Ovary (tissue), 9 donors: ENCODE measurements around the gene BICRA. TPM values are rescaled to one million over a fixed set of nuclear protein-coding genes. Genes with fewer than 3 reads are reported as not detected.

Experiments used
- DNase-seq, 5 donors: peaks; one replicate each; pipeline ENCODE4 v3.0.0-alpha.2; 2019 to 2020
- H3K27ac ChIP-seq, 2 donors: fragments of 200-600 bp; one replicate each; pipeline versions ENCODE4 v1.5.1 to v1.8.0; 2019 to 2022
- H3K27me3 ChIP-seq: fragments of 200-600 bp; one replicate; pipeline ENCODE4 v1.8.0; 2022
- H3K36me3 ChIP-seq: fragments of 200-600 bp; sonication (generic); one replicate; pipeline ENCODE4 v1.5.1; 2019
- H3K4me1 ChIP-seq: one replicate; pipeline ENCODE4 v1.8.1; 2013; ENCODE audit warnings: mild to moderate bottlenecking, moderate library complexity; ENCODE audit not compliant: insufficient read depth
- H3K4me3 ChIP-seq: fragments of 200-600 bp; sonication (generic); one replicate; pipeline ENCODE4 v1.5.1; 2017
- H3K9me3 ChIP-seq, 2 donors: fragments of 200-600 bp in 1 of 2; sonication (generic) in 1 of 2; one replicate each; pipeline versions ENCODE4 v1.5.1 to v1.8.1; 2013 to 2019; ENCODE audit warnings: mild to moderate bottlenecking in 1 of 2, moderate library complexity in 1 of 2
- EP300 ChIP-seq: sonication (generic); formaldehyde crosslinking; IDR thresholded peaks from one replicate; pipeline ENCODE4 v1.6.1; 2017; ENCODE audit warnings: antibody characterized with exemption
- POLR2A ChIP-seq: fragments of 450-650 bp; IDR thresholded peaks from one replicate; pipeline ENCODE4 v1.6.1; 2017; ENCODE audit warnings: antibody characterized with exemption, mild to moderate bottlenecking, moderate library complexity
- WGBS, 3 donors: extraction: QIAGEN DNeasy Blood & Tissue Kit in 1 of 3; methylation state at CpG; one replicate each; pipeline versions ENCODE4 v1.1.5 to v1.1.7; 2013 to 2017; 5-methylcytosine and 5-hydroxymethylcytosine counted together
- intact Hi-C, 4 donors: fragments of 100-400 bp; cut with DNase I; formaldehyde crosslinking; loops; one replicate each; pipeline versions ENCODE4 v1.11.0 to v1.15.1; 2022 to 2023
- polyA plus RNA-seq, 2 donors: library from polyadenylated mRNA; stranded (reverse); fragments of 200-250 nt in 1 of 2; fragments of 350-450 nt in 1 of 2; fragmentation: Illumina TruSeq in 1 of 2; extraction: RNeasy Lipid Tissue Mini Kit (QIAGEN cat#74804) in 1 of 2; gene quantifications; one replicate each; pipeline ENCODE4 v1.2.3, GENCODE V29; 2013 to 2014
- total RNA-seq, 7 donors: library from RNA; depleted of rRNA in 2 of 7; stranded (reverse); fragments of >200 nt in 2 of 7; fragmentation: NEBNext Ultra II Directional in 3 of 7; extraction: Animal tissue kit (Norgen Biotek cat#: 25700) in 3 of 7; gene quantifications; one replicate each; pipeline versions ENCODE4 v1.1.0 to v1.2.4, GENCODE V29; 2016 to 2023
- TF ChIP-seq, protein P1 (sequence below), 3 donors: fragments of 450-650 bp in 2 of 3; fragments of 200-600 bp in 1 of 3; IDR thresholded peaks; one replicate each; pipeline versions ENCODE4 v1.5.1 to v1.8.0; 2016 to 2022; ENCODE audit warnings: antibody characterized with exemption in 3 of 3, mild to moderate bottlenecking in 1 of 3
- donor health status: DM: no; HTN: no; CAD: no; lungs with moderate emphysema.
- donor health status: DM: no; HTN: no; CAD: no.
- donor health status: Bipolar disorder and iron deficiency.
- donor health status: DM: yes; HTN: yes; CAD: no.
- donor health status: DM: no; HTN: no; CAD: no.
- donor health status: DM: yes; HTN: yes; CAD: no.

BICRA gene
- total and polyA plus RNA-seq, 9 donors = 3.7 to 21.7 (median 12.9) TPM

DNA sequence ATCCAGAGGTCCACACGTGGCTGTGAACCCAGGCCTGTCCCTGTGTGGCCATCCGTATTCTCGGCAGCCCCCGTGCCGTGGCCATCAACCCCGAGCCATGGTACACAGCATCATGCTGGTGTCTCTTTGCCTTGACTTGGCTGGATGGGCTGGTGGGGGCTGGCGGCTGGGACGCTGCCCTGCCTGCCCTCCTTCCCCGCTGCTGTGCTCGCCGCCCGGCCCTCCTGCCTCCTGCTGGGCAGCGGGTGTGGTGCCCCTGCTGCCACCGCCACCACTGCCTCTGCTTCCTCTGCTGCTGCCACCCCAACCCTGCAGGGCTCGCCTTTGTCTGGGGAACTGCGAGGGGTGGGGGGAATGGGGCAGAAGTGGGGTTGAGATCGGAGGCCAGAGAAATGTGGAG is 84.6 kb downstream of the BICRA start:
- intact Hi-C loops = loop anchor here in 3 of 4 donors (10.0 kb wide), 3 partner anchors 101 to 179 kb away; partner anchors contain the start of gene NAPA (in 1 of the 3)
- H3K27ac ChIP-seq = no peak overlapping the region
- no peaks in the 10 kb centered on the region for H3K9me3 ChIP-seq
- no peak overlapping the region for H3K4me3 ChIP-seq
- no peaks in the 10 kb centered on the region for H3K36me3 ChIP-seq
- TF ChIP-seq EP300 = no peak
- no peak for TF ChIP-seq POLR2A
- TF ChIP-seq, protein P1, sequence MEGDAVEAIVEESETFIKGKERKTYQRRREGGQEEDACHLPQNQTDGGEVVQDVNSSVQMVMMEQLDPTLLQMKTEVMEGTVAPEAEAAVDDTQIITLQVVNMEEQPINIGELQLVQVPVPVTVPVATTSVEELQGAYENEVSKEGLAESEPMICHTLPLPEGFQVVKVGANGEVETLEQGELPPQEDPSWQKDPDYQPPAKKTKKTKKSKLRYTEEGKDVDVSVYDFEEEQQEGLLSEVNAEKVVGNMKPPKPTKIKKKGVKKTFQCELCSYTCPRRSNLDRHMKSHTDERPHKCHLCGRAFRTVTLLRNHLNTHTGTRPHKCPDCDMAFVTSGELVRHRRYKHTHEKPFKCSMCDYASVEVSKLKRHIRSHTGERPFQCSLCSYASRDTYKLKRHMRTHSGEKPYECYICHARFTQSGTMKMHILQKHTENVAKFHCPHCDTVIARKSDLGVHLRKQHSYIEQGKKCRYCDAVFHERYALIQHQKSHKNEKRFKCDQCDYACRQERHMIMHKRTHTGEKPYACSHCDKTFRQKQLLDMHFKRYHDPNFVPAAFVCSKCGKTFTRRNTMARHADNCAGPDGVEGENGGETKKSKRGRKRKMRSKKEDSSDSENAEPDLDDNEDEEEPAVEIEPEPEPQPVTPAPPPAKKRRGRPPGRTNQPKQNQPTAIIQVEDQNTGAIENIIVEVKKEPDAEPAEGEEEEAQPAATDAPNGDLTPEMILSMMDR (IDR thresholded peaks at IDR 0.05) = no peak
- 79 to 92% (median 86%) methylated on average over 17 of the region's 17 CpGs for WGBS, 3 donors
- H3K4me1 ChIP-seq = no peaks in the 10 kb centered on the region
- H3K27me3 ChIP-seq = no peaks in the 10 kb centered on the region
- DNase-seq = no peak

DNA sequence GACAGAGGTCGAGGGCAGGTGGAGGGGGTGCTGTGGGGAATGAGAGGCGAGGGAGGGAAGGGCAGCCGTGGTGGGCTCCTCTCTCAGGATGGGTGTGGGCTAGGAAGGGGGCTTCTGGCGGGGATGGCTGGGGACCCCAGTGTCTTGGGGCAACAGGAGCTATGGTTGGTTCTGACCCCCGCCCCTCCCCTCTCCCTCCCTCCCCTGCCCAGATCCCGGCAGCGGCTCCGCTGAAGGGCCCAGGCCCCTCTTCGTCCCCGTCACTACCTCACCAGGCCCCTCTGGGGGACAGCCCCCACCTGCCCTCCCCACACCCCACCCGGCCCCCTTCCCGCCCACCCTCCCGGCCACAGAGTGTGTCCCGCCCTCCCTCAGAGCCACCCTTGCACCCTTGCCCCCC is 85.0 kb downstream of the BICRA start:
- no peaks in the 10 kb centered on the region for H3K27me3 ChIP-seq
- 74 to 91% (median 80%) methylated on average over 7 to 14 of the region's 14 CpGs for WGBS, 3 donors
- TF ChIP-seq, protein P1 (IDR thresholded peaks at IDR 0.05) = no peak
- H3K4me1 ChIP-seq = no peaks in the 10 kb centered on the region
- DNase-seq = no peak
- no peak overlapping the region for H3K4me3 ChIP-seq
- H3K9me3 ChIP-seq = no peaks in the 10 kb centered on the region
- intact Hi-C loops = loop anchor here in 3 of 4 donors (10.0 kb wide), 3 partner anchors 101 to 179 kb away; partner anchors contain the start of gene NAPA (in 1 of the 3)
- no peaks in the 10 kb centered on the region for H3K36me3 ChIP-seq
- H3K27ac ChIP-seq = no peak overlapping the region

DNA sequence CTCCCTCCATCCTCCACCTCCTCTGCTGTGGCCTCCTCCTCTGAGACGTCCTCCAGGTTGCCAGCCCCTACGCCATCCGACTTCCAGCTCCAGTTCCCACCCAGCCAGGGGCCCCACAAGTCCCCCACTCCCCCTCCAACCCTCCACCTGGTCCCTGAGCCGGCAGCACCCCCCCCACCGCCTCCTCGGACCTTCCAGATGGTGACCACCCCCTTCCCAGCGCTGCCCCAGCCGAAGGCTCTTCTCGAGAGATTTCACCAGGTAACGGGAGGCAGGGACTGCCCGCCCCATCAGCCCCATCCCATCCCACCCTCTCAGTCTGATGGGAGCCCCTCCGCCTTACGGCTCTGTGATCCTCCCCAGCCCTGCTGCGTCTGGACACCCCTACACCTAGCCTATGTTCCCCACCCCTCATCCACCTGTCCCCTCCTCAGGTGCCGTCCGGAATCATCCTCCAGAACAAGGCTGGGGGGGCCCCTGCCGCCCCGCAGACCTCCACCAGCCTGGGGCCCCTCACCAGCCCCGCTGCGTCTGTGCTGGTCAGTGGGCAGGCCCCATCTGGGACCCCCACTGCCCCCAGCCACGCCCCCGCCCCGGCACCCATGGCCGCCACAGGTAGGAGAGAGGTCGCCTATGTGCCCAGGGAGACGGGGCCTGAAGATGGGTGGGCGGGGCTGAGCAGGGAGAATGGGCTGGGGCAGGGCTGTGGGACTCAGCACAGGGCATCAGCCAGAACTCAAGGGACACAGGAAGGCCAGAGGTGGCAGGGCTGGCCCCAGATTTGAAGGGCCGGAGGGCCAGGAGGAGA is 85.7 kb downstream of the BICRA start:
- no peak overlapping the region for H3K4me3 ChIP-seq
- no peak for DNase-seq
- no peaks in the 10 kb centered on the region for H3K27me3 ChIP-seq
- H3K36me3 ChIP-seq = no peaks in the 10 kb centered on the region
- no peaks in the 10 kb centered on the region for H3K9me3 ChIP-seq
- TF ChIP-seq EP300 (no peak), POLR2A (no peak)
- TF ChIP-seq, protein P1 (IDR thresholded peaks at IDR 0.05) = no peak
- H3K4me1 ChIP-seq = no peaks in the 10 kb centered on the region
- no peak overlapping the region for H3K27ac ChIP-seq
- intact Hi-C loops = loop anchor here (5.0 to 10.0 kb wide), 4 partner anchors 100 to 257 kb away; partner anchors contain the start of gene NAPA (in 1 of the 4)
- WGBS, 3 donors = 84 to 89% (median 85%) methylated on average over 24 to 28 of the region's 28 CpGs

DNA sequence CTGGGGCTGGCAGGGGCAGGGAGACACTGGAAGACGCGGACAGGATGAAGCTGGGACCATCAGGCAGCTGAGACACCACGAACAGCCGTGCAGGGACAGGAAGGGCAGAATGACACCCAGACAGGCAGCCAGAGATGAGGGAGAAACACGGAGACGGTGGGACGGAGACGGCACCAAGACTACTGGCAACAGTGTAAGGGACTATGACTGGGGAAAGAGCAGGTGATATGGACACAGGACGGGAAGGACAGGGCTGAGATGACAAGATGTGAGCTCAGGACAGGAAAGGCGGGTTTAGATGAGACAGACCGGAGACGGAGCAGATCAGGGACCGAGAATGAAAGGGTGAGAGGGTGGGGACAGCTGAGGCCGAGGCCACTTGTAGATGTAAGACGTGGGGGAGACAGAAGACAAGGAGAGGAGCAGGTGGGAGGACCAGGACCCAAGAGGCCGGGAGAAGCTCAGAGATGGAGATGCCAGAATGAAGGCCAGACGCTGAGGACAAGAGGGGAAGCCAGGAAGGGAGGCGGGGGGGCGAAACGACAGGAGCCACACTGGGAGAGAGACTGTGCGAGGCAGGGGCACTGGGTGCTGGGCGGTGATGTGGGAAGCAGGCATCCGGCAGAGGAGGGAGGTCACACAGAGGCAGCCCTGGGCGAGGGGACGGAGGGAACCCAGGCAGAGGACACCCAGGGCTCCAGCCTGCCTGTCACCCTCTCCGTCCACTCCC is 86.8 kb downstream of the BICRA start:
- Histone ChIP-seq H3K4me1 (no peaks in the 10 kb centered on the region), H3K9me3 (no peaks in the 10 kb centered on the region), H3K27ac (no peak overlapping the region), H3K27me3 (no peaks in the 10 kb centered on the region), H3K36me3 (no peaks in the 10 kb centered on the region), H3K4me3 (no peak overlapping the region)
- no peak for DNase-seq
- TF ChIP-seq, protein P1 (IDR thresholded peaks at IDR 0.05) = no peak
- no peak for TF ChIP-seq EP300
- no peak for TF ChIP-seq POLR2A
- 82 to 84% (median 83%) methylated on average over 26 of the region's 26 CpGs for WGBS, 3 donors
- intact Hi-C loops = loop anchor here (5.0 to 10.0 kb wide), 4 partner anchors 99 to 258 kb away; partner anchors contain the start of gene NAPA (in 1 of the 4)
